EL (cell line): ENCODE measurements around the gene SS18L1.

ENCODE experiments used
- DNase-seq: peaks from one replicate; pipeline ENCODE4 v3.0.0-alpha.2; 2016

The SS18L1 gene

GRCh38 chr20:62230276-62230675 lies 86.7 kb downstream of the SS18L1 start:
- no peak for DNase-seq

DNA sequence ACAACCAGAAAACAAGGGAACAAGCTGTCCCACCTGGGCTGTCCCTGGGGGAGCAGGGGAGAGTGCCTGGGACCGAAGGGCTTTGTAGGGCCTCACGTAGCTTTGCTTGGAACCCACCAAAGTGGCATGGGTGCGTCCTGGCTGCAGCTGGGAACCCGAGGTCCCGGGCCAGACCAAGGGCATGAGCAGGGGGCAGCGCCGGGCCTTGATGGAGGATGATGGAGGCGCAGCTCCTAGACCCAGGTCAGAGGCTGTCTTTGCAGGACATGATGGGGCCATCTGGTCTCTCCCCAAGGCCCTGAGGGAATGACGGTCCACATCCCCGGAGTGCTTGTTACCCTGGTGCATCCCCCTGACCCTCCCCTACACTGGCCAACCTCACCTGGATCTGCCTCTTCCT lies 87.1 kb downstream of the SS18L1 start:
- no peak for DNase-seq

- no peak for DNase-seq
Measured at GRCh38 chr20:62231292-62231691, 87.7 kb downstream of the SS18L1 start.
